Tibial nerve (tissue), 4 donors: Measurements from ENCODE around the gene SLC30A1.

ENCODE experiments used
- CTCF ChIP-seq, 5 experiments: fragments of 200-600 bp in 3 of 5; fragments of 450-650 bp in 2 of 5; sonication (generic) in 3 of 5; IDR thresholded peaks; one replicate each; pipeline ENCODE4 v1.5.1; 2016 to 2019; ENCODE audit warnings: antibody characterized with exemption in 5 of 5, mild to moderate bottlenecking in 3 of 5, moderate library complexity in 2 of 5
- EP300 ChIP-seq, 2 donors: sonication (generic); formaldehyde crosslinking; IDR thresholded peaks; one replicate each; pipeline ENCODE4 v1.6.1; 2017; ENCODE audit warnings: antibody characterized with exemption in 2 of 2, mild to moderate bottlenecking in 1 of 2

- TF ChIP-seq CTCF (IDR thresholded peaks at IDR 0.05), result no peak
- TF ChIP-seq EP300 (IDR thresholded peaks at IDR 0.05), result no peak
Observed at GRCh38 chr1:211543025-211543424, 35.9 kb downstream of the SLC30A1 start.
